CD4-positive, alpha-beta T cell treated with Interleukin-1 beta for 1 hour (primary cell): ENCODE results near the gene PRSS56.

ENCODE experiments used
- DNase-seq, 2 donors: peaks; one replicate each; pipeline ENCODE4 v3.0.0-alpha.2; 2020 to 2022

Gene PRSS56

GRCh38 chr2:232519581-232520438 is at the start of gene PRSS56:
PRSS56 (plus strand) TSS chr2:232520388; CDS start chr2:232520599, 211 bp downstream.
- DNase-seq, result no peak

- DNase-seq, result no peak
These were observed 46.7 kb upstream of the PRSS56 start for GRCh38 chr2:232473467-232473890.

- DNase-seq, result no peak
These were observed 44.1 kb upstream of the PRSS56 start for GRCh38 chr2:232476045-232476444.

GRCh38 chr2:232476791-232477190 is 43.4 kb upstream of the PRSS56 start:
- no peak for DNase-seq

- no peak for DNase-seq
These were observed 42.3 kb upstream of the PRSS56 start for GRCh38 chr2:232477751-232478510.

GRCh38 chr2:232478571-232479340 is 41.4 kb upstream of the PRSS56 start:
- DNase-seq, result no peak

GRCh38 chr2:232479341-232480200 is 40.6 kb upstream of the PRSS56 start:
- no peak for DNase-seq

GRCh38 chr2:232480201-232481190 is 39.7 kb upstream of the PRSS56 start:
- DNase-seq, result no peak

- DNase-seq, result no peak
These were observed 38.7 kb upstream of the PRSS56 start for GRCh38 chr2:232481322-232482140.

GRCh38 chr2:232482301-232483238 is 37.6 kb upstream of the PRSS56 start:
- no peak for DNase-seq

GRCh38 chr2:232483311-232483922 is 36.8 kb upstream of the PRSS56 start:
- no peak for DNase-seq

GRCh38 chr2:232483923-232484627 is 36.1 kb upstream of the PRSS56 start:
- no peak for DNase-seq

GRCh38 chr2:232484628-232485347 is 35.4 kb upstream of the PRSS56 start:
- DNase-seq, result no peak

- no peak for DNase-seq
These were observed 34.8 kb upstream of the PRSS56 start for GRCh38 chr2:232485348-232485756.

GRCh38 chr2:232485757-232486557 is 34.2 kb upstream of the PRSS56 start:
- DNase-seq, result no peak
